GM12878 (cell line): ENCODE results near the gene PTPRN2. TPM values are rescaled to one million over a fixed set of nuclear protein-coding genes. Genes with fewer than 3 reads are reported as not detected.

ENCODE experiments used
- ATAC-seq: fragments of 200-7000 bp; cut with Tn5 transposase; 3 replicates; pipeline ENCODE4 v1.9.1; 2020; ENCODE audit warnings: mild to moderate bottlenecking, moderate library complexity
- BruUV-seq: library from RNA; stranded (reverse); fragments of 400-500 nt; replicated peaks from 2 replicates; lab custom pipeline; 2021; lab: Mats Ljungman, UMichigan
- CTCF ChIA-PET: fragments of 300-600 bp; sonication (Branson Sonifier 250); formaldehyde crosslinking; extraction: SDS; loops from one replicate; lab custom pipeline; 2021; ENCODE audit warnings: inconsistent platforms; lab: Yijun Ruan, JAX
- POLR2A ChIA-PET: fragments of 350-600 bp; formaldehyde crosslinking; extraction: SDS; loops from one replicate; lab custom pipeline; 2021; ENCODE audit warnings: inconsistent platforms; lab: Charles Lee
- RAD21 ChIA-PET: fragments of 300-600 bp; sonication (Branson Sonifier 250); formaldehyde crosslinking; loops from one replicate; lab custom pipeline; 2023; ENCODE audit warnings: antibody characterized with exemption; ENCODE audit not compliant: unreplicated experiment; lab: Charles Lee
- SMC1A ChIA-PET: fragments of 300-600 bp; sonication (Branson Sonifier 250); formaldehyde crosslinking; loops from one replicate; lab custom pipeline; 2023; ENCODE audit not compliant: unreplicated experiment, uncharacterized antibody; lab: Charles Lee
- DNase-seq: peaks from one replicate; pipeline ENCODE4 v3.0.0-alpha.2; 2011; ENCODE audit warnings: low read depth, low spot score
- FAIRE-seq: peaks from 3 replicates; lab custom pipeline; 2011; peaks lifted over from hg19 to GRCh38; lab: Jason Lieb, UNC
- H2AFZ ChIP-seq: 2 replicates; pipeline ENCODE4 v1.6.0; 2011; ENCODE audit warnings: low read depth, low read length, control low read depth; ENCODE audit not compliant: control insufficient read depth
- H3K27ac ChIP-seq: 2 replicates; pipeline ENCODE4 v1.5.1; 2011; ENCODE audit warnings: control low read depth; ENCODE audit not compliant: control insufficient read depth, insufficient read depth
- H3K27me3 ChIP-seq, 2 experiments: replicated peaks in 1 of 2; 2 replicates each; pipeline versions ENCODE4 v1.6.0 to v1.6.1; 2011; ENCODE audit warnings: low read length in 1 of 2; ENCODE audit not compliant: control insufficient read depth in 2 of 2, insufficient read depth in 2 of 2
- H3K36me3 ChIP-seq, 2 experiments: 2 replicates each; pipeline ENCODE4 v1.5.1; 2011; ENCODE audit warnings: low read length in 1 of 2; ENCODE audit not compliant: control insufficient read depth in 2 of 2, insufficient read depth in 2 of 2
- H3K4me1 ChIP-seq: 2 replicates; pipeline ENCODE4 v1.6.1; 2011; ENCODE audit warnings: mild to moderate bottlenecking, low read length, moderate library complexity, mixed read lengths; ENCODE audit not compliant: control insufficient read depth, insufficient read depth
- H3K4me2 ChIP-seq: 2 replicates; pipeline ENCODE4 v1.6.0; 2011; ENCODE audit warnings: control low read depth; ENCODE audit not compliant: control insufficient read depth, insufficient read depth
- H3K4me3 ChIP-seq: fragments of 200-600 bp; sonication (generic); 2 replicates; pipeline ENCODE4 v1.5.1; 2016
- H3K79me2 ChIP-seq: 2 replicates; pipeline ENCODE4 v1.6.0; 2011; ENCODE audit warnings: low read length; ENCODE audit not compliant: control insufficient read depth, insufficient read depth
- H3K9ac ChIP-seq: 2 replicates; pipeline ENCODE4 v1.8.0; 2011; ENCODE audit warnings: low read length, control low read depth, mixed read lengths; ENCODE audit not compliant: control insufficient read depth, insufficient read depth
- H3K9me3 ChIP-seq: replicated peaks from 3 replicates; pipeline ENCODE4 v1.5.1; 2011; ENCODE audit warnings: mild to moderate bottlenecking, low read length; ENCODE audit not compliant: control insufficient read depth, insufficient read depth
- H4K20me1 ChIP-seq: 2 replicates; pipeline ENCODE4 v1.6.0; 2011; ENCODE audit not compliant: control insufficient read depth, insufficient read depth
- CHD4 ChIP-seq: fragments of 200-600 bp; sonication (generic); IDR thresholded peaks from 2 replicates; pipeline ENCODE4 v1.6.1; 2016; ENCODE audit warnings: mild to moderate bottlenecking
- HDAC6 ChIP-seq: fragments of 200-600 bp; sonication (generic); IDR thresholded peaks from one replicate; pipeline ENCODE4 v1.8.0; 2017; ENCODE audit warnings: antibody characterized with exemption; ENCODE audit not compliant: unreplicated experiment
- MTA3 ChIP-seq: IDR thresholded peaks from 2 replicates; pipeline ENCODE4 v1.6.1; 2012; ENCODE audit warnings: low read length, inconsistent platforms, borderline replicate concordance
- RBBP5 ChIP-seq: fragments of 200-600 bp; sonication (generic); conservative IDR thresholded peaks from 2 replicates; pipeline ENCODE4 v1.6.1; 2016
- RCOR1 ChIP-seq: conservative IDR thresholded peaks from 2 replicates; pipeline ENCODE4 v1.6.1; 2012; ENCODE audit warnings: low read depth, low read length, improper control_type of control experiment
- RUNX3 ChIP-seq: IDR thresholded peaks from 2 replicates; pipeline ENCODE4 v1.6.1; 2012; ENCODE audit warnings: low read length, inconsistent platforms
- SMAD1 ChIP-seq: fragments of 450-650 bp; IDR thresholded peaks from 2 replicates; pipeline ENCODE4 v1.6.1; 2018; ENCODE audit warnings: mild to moderate bottlenecking, low read depth; ENCODE audit not compliant: partially characterized antibody
- SMC3 ChIP-seq: IDR thresholded peaks from 2 replicates; pipeline ENCODE4 v1.6.1; 2011; ENCODE audit warnings: low read length, improper control_type of control experiment, borderline replicate concordance
- YY1 ChIP-seq: IDR thresholded peaks from 2 replicates; pipeline ENCODE4 v1.6.1; 2011; ENCODE audit warnings: low read depth, mild to moderate bottlenecking, low read length
- WGBS: methylation state at CpG from one replicate; pipeline ENCODE4 v1.1.6; 2016; ENCODE audit warnings: low lambda C conversion rate; ENCODE audit not compliant: insufficient replicate concordance, insufficient coverage; ENCODE audit errors: missing lambda C conversion rate; 5-methylcytosine and 5-hydroxymethylcytosine counted together
- in situ Hi-C: fragments of 300-500 bp; cut with MboI; formaldehyde crosslinking; loops from 9 replicates; pipeline ENCODE4 v1.14.3; 2018; ENCODE audit warnings: mixed read lengths
- intact Hi-C: fragments of 100-400 bp; cut with micrococcal nuclease; formaldehyde crosslinking; loops from one replicate; pipeline ENCODE4 v1.14.2; 2022; ENCODE audit not compliant: unreplicated experiment
- polyA plus RNA-seq, 11 experiments: library from polyadenylated mRNA; depleted of rRNA in 4 of 11; unstranded in 6 of 11; stranded (reverse) in 5 of 11; fragments of >200 nt; fragmentation: Nextera tagmentation in 4 of 11; fragmentation: Illumina TruSeq in 1 of 11; extraction: Ambion mirVana in 4 of 11; extraction: Trizol in 1 of 11; gene quantifications; 1 replicate in 1 of 11; 2 replicates in 10 of 11; pipeline versions ENCODE4 v1.2.1 to v1.2.3, GENCODE V29; 2011 to 2016; ENCODE audit warnings: inconsistent platforms in 2 of 11, missing spikeins in 2 of 11, low read depth in 1 of 11
- total RNA-seq, 4 experiments: library from RNA; depleted of rRNA in 3 of 4; stranded (reverse); fragments of >200 nt in 3 of 4; fragmentation: Illumina TruSeq in 1 of 4; extraction: Trizol in 1 of 4; gene quantifications; 2 replicates each; pipeline versions ENCODE4 v1.2.1 to v1.2.3, GENCODE V29; 2013 to 2021
- TF ChIP-seq, protein P1 (sequence below): fragments of 450-650 bp; IDR thresholded peaks from 2 replicates; pipeline ENCODE4 v1.6.1; 2017; ENCODE audit warnings: mild to moderate bottlenecking, moderate library complexity

Gene PTPRN2
- total and polyA plus RNA-seq, 10 of the 15 experiments (the other 5 are each of a cell fraction or from before 2014, with no cell fraction given), result 5.4 TPM; not detected in 9

GRCh38 chr7:158054611-158055010 lies 533.0 kb downstream of the PTPRN2 start:
- H3K4me3 ChIP-seq, result no peak overlapping the region
- no peaks in the 10 kb centered on the region for H3K79me2 ChIP-seq
- no peak for ATAC-seq
- no peaks in the 10 kb centered on the region; the same call in 2 of the 3 replicates for H3K9me3 ChIP-seq
- no peaks in the 10 kb centered on the region for H4K20me1 ChIP-seq
- in situ Hi-C loops, result no loop called here
- no peak overlapping the region for H3K27ac ChIP-seq
- FAIRE-seq, result no peak
- no peak overlapping the region for H3K4me2 ChIP-seq
- H3K27me3 ChIP-seq, result no peaks in the 10 kb centered on the region
- ChIA-PET SMC1A (no interaction called here), RAD21 (no interaction called here), CTCF (no interaction called here), POLR2A (no interaction called here)
- DNase-seq, result no peak
- 27% methylated on average over 11 of the region's 11 CpGs for WGBS
- intact Hi-C loops, result no loop called here
- TF ChIP-seq HDAC6, result no peak
- TF ChIP-seq RUNX3, result no peak
- TF ChIP-seq YY1, result no peak
- TF ChIP-seq RBBP5, result no peak
- TF ChIP-seq SMAD1, result no peak
- no peak for TF ChIP-seq SMC3
- TF ChIP-seq RCOR1, result no peak
- TF ChIP-seq CHD4, result no peak
- TF ChIP-seq MTA3, result no peak
- TF ChIP-seq, protein P1, sequence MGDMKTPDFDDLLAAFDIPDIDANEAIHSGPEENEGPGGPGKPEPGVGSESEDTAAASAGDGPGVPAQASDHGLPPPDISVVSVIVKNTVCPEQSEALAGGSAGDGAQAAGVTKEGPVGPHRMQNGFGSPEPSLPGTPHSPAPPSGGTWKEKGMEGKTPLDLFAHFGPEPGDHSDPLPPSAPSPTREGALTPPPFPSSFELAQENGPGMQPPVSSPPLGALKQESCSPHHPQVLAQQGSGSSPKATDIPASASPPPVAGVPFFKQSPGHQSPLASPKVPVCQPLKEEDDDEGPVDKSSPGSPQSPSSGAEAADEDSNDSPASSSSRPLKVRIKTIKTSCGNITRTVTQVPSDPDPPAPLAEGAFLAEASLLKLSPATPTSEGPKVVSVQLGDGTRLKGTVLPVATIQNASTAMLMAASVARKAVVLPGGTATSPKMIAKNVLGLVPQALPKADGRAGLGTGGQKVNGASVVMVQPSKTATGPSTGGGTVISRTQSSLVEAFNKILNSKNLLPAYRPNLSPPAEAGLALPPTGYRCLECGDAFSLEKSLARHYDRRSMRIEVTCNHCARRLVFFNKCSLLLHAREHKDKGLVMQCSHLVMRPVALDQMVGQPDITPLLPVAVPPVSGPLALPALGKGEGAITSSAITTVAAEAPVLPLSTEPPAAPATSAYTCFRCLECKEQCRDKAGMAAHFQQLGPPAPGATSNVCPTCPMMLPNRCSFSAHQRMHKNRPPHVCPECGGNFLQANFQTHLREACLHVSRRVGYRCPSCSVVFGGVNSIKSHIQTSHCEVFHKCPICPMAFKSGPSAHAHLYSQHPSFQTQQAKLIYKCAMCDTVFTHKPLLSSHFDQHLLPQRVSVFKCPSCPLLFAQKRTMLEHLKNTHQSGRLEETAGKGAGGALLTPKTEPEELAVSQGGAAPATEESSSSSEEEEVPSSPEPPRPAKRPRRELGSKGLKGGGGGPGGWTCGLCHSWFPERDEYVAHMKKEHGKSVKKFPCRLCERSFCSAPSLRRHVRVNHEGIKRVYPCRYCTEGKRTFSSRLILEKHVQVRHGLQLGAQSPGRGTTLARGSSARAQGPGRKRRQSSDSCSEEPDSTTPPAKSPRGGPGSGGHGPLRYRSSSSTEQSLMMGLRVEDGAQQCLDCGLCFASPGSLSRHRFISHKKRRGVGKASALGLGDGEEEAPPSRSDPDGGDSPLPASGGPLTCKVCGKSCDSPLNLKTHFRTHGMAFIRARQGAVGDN, result no peak
- no TSS peak for BruUV-seq
- no peak overlapping the region for H3K9ac ChIP-seq
- H2AFZ ChIP-seq, result no peak overlapping the region
- H3K36me3 ChIP-seq, result no peaks in the 10 kb centered on the region
- H3K4me1 ChIP-seq, result no peaks in the 10 kb centered on the region
